GM19043 (cell line): Measurements from ENCODE around the gene TTC27.

Source experiments
- ATAC-seq: cut with Tn5 transposase; IDR thresholded peaks from one replicate; pipeline ENCODE4 v1.9.1; 2021; ENCODE audit warnings: low read depth; ENCODE audit not compliant: unreplicated experiment

TTC27 gene

GRCh38 chr2:32801741-32802140, 173.9 kb downstream of the TTC27 start:
- ATAC-seq, result no peak

GRCh38 chr2:32802877-32803276, 175.0 kb downstream of the TTC27 start:
- ATAC-seq, result no peak

GRCh38 chr2:32804205-32804604, 176.4 kb downstream of the TTC27 start:
- ATAC-seq, result no peak

- no peak for ATAC-seq
These were observed 177.6 kb downstream of the TTC27 start for GRCh38 chr2:32805104-32806095.

GRCh38 chr2:32806857-32807256, 179.0 kb downstream of the TTC27 start:
- no peak for ATAC-seq

- no peak for ATAC-seq
These were observed 179.8 kb downstream of the TTC27 start for GRCh38 chr2:32807662-32808061.

- no peak for ATAC-seq
These were observed 183.2 kb downstream of the TTC27 start for GRCh38 chr2:32810909-32811495.

GRCh38 chr2:32811696-32812095, 183.8 kb downstream of the TTC27 start:
- no peak for ATAC-seq

GRCh38 chr2:32812316-32812715, 184.5 kb downstream of the TTC27 start:
- ATAC-seq, result no peak

GRCh38 chr2:32820088-32820487, 192.2 kb downstream of the TTC27 start:
- ATAC-seq, result no peak

GRCh38 chr2:32820701-32821100, 192.9 kb downstream of the TTC27 start:
- no peak for ATAC-seq

- no peak for ATAC-seq
These were observed 196.4 kb downstream of the TTC27 start for GRCh38 chr2:32824070-32824809.

- no peak for ATAC-seq
These were observed 197.5 kb downstream of the TTC27 start for GRCh38 chr2:32825291-32825712.

- ATAC-seq, result no peak
These were observed 202.3 kb downstream of the TTC27 start for GRCh38 chr2:32830196-32830595.

GRCh38 chr2:32832821-32833220, 205.0 kb downstream of the TTC27 start:
- no peak for ATAC-seq

- ATAC-seq, result no peak
These were observed 205.9 kb downstream of the TTC27 start for GRCh38 chr2:32833709-32834108.

GRCh38 chr2:32835148-32835547, 207.3 kb downstream of the TTC27 start:
- ATAC-seq, result peak; percentile 48

- ATAC-seq, result no peak
These were observed 209.1 kb downstream of the TTC27 start for GRCh38 chr2:32836933-32837332.

- ATAC-seq, result peak; percentile 79
These were observed 210.6 kb downstream of the TTC27 start for GRCh38 chr2:32838418-32838817.

- ATAC-seq, result no peak
These were observed 211.1 kb downstream of the TTC27 start for GRCh38 chr2:32838949-32839348.
